LNCaP clone FGC (cell line): ENCODE results near the gene CIT.

ENCODE experiments used
- DNase-seq: peaks from one replicate; pipeline ENCODE4 v3.0.0-alpha.2; 2011; ENCODE audit warnings: low read depth
- H3K4me3 ChIP-seq: 2 replicates; pipeline ENCODE4 v1.5.1; 2011; ENCODE audit warnings: mild to moderate bottlenecking, low read depth, low read length, control low read depth
- TF ChIP-seq, protein P1 (sequence below): IDR thresholded peaks from 2 replicates; pipeline ENCODE4 v1.5.1; 2012; ENCODE audit warnings: mild to moderate bottlenecking; ENCODE audit not compliant: control insufficient read depth, insufficient read depth; ENCODE audit errors: extremely low read depth

Gene CIT

DNA sequence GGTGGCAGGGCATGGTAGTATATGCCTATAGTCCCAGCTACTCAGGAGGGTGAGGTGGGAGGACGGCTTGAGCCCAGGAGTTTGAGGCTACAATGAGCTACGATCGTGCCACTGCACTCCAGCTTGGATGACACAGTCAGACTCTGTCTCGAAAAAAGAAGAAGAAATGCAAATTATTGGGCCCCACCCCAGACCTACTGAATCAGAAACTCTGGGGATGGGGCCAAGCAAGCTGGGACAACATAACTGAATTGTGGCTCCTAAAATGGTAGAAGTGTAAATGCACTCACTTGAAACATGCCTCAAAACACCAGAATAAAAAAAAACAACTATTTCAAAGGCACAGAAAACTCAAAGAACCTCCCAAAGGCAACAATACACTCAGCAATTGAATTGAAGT lies 37.0 kb downstream of the CIT start:
- no peak for DNase-seq
- TF ChIP-seq, protein P1, sequence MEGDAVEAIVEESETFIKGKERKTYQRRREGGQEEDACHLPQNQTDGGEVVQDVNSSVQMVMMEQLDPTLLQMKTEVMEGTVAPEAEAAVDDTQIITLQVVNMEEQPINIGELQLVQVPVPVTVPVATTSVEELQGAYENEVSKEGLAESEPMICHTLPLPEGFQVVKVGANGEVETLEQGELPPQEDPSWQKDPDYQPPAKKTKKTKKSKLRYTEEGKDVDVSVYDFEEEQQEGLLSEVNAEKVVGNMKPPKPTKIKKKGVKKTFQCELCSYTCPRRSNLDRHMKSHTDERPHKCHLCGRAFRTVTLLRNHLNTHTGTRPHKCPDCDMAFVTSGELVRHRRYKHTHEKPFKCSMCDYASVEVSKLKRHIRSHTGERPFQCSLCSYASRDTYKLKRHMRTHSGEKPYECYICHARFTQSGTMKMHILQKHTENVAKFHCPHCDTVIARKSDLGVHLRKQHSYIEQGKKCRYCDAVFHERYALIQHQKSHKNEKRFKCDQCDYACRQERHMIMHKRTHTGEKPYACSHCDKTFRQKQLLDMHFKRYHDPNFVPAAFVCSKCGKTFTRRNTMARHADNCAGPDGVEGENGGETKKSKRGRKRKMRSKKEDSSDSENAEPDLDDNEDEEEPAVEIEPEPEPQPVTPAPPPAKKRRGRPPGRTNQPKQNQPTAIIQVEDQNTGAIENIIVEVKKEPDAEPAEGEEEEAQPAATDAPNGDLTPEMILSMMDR, result no peak
- H3K4me3 ChIP-seq, result no peak overlapping the region

DNA sequence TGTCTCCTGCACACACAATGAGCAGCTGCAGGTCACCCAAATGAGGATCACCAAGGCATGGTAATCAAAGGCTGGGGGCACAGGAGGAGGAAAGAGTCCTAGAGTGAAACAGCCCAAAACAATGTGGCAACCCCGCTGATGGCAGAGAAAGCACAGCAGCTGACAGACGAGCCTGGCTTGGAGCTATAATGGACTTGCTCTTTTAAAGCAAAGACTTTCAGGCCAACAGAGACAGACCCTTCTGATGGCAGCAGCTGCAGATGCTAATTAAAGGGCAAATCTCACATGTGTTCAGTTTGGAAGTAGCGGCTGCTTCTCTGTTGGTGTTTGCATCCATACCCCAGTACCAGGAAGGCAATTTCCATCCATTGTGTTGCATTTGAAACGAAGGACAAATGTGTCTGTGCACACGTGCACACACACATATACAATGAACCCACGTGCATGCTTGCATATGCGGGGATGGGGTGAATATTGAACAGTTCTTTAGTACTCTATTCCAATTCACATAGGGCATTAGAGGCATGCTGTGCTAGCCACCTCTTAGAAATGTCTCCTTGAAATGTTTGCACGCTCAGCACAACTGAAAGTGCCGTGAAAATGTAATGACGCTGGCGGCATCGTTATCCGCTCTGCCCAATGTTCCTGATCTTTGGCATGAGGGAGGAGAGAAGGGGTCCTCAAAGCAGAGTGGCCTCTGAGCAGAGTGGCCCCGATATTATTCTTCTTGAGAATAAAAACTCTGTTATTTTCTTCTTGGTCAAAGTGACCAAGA lies 38.1 kb downstream of the CIT start:
- TF ChIP-seq, protein P1, result no peak
- no peak overlapping the region for H3K4me3 ChIP-seq
- no peak for DNase-seq

DNA sequence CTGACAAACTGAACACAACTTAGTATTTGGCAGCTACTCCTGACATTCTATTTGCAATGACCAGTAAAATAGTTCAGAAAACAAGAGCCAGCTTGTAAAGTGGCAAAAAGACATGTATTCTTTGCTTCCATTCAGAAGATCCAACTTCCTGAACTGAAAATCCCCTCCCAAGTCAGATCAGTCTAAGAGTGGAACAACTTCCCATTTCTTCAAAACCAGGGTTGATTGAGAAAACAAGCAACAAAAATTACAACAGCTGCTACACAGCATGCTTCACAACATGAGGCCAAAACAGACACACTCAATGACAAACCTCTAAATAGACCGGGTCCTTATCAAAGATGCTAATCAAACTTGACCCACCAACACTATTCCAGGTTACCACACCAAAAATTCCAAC lies 40.3 kb downstream of the CIT start:
- TF ChIP-seq, protein P1, result no peak
- DNase-seq, result peak; percentile 32
- no peak overlapping the region for H3K4me3 ChIP-seq

DNA sequence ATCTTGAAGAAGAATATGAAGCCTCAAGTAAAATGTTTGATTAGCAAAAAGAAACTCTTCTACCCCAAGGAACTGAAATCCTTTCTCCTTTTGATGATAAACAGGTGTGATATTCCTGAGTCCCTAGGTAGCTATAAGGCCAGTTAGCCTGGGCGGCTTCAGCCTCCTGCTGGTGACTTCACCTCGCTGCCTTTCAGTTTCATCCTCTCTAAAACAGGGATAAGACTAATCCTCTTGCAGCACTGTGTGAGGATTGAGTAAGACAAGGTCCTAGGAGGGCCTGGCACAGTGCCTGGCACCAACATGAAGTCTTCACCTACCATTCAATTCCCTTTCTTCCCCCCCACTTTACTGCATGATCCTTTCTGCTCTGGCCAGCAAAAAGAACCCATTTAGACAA lies 42.1 kb downstream of the CIT start:
- TF ChIP-seq, protein P1, result peak; percentile 23; the same call in 1 of the 2 replicates
- no peak for DNase-seq
- no peak overlapping the region for H3K4me3 ChIP-seq

DNA sequence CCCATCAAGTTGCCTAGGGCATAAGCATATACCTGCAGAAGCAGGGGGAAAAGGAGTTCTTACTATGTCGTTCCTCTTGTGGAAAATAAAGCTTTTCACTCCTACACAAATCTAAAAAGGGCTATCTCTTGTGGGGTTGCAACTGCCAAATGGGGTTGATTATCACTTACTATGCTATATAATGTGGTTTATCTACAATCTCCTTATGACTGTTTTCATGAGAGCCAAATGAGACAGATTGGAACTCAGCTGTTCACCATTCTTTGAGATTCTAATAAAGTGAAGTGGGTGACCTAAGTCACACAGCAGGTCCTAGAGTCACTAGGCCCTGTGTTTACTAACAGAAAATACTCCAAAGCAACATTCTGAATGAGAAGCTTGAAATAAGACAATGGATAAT lies 47.7 kb downstream of the CIT start:
- TF ChIP-seq, protein P1, result no peak
- no peak for DNase-seq

DNA sequence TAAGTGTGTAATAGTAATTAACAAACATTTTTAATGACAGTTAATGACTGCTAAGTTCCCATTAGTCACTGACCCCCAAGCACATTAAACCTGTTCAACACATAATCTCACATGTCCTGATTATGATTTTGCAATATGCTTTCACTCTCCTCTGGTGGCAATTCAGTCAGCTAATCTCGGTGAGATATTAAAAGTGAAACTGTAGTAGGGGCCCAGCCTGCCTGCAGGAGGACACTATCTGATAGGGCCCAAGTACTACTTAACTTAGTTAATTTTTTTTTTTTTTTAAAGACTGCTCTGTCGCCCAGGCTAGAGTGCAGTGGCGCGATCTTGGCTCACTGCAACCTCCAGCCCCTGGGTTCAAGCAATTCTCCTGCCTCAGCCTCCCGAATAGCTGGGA lies 48.8 kb downstream of the CIT start:
- TF ChIP-seq, protein P1, result no peak
- DNase-seq, result no peak
- no peak overlapping the region for H3K4me3 ChIP-seq

More for the DNA sequence above, 47.7 kb downstream of the CIT start:
- H3K4me3 ChIP-seq, result no peak overlapping the region

DNA sequence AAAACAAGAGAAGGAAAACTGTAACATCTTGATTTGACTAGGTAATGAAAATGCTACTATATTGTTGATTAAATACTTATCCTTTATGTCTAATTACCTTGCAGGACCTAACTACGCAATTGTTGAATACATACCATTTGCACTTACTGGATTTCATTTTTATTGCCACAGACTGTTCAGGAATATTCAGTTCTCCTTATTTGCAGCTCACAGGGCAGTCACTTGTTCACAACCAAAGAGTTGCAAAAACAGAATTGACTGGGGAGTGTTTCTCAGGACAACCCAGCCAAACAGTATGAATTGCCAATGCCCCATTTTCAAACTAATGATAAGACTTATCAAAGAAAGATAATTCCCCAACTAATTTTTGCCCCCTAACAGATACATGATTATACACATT lies 49.4 kb downstream of the CIT start:
- H3K4me3 ChIP-seq, result no peak overlapping the region
- DNase-seq, result no peak
- TF ChIP-seq, protein P1, result no peak
